ENCODE results near the gene CAND2. TPM values are rescaled to one million over a fixed set of nuclear protein-coding genes. Genes with fewer than 3 reads are reported as not detected.

The CAND2 gene
- total and polyA plus RNA-seq, 9 of the 15 experiments (the other 6 are each of a cell fraction or from before 2014, with no cell fraction given), result 0.91 to 14.9 (median 4.3) TPM

DNA sequence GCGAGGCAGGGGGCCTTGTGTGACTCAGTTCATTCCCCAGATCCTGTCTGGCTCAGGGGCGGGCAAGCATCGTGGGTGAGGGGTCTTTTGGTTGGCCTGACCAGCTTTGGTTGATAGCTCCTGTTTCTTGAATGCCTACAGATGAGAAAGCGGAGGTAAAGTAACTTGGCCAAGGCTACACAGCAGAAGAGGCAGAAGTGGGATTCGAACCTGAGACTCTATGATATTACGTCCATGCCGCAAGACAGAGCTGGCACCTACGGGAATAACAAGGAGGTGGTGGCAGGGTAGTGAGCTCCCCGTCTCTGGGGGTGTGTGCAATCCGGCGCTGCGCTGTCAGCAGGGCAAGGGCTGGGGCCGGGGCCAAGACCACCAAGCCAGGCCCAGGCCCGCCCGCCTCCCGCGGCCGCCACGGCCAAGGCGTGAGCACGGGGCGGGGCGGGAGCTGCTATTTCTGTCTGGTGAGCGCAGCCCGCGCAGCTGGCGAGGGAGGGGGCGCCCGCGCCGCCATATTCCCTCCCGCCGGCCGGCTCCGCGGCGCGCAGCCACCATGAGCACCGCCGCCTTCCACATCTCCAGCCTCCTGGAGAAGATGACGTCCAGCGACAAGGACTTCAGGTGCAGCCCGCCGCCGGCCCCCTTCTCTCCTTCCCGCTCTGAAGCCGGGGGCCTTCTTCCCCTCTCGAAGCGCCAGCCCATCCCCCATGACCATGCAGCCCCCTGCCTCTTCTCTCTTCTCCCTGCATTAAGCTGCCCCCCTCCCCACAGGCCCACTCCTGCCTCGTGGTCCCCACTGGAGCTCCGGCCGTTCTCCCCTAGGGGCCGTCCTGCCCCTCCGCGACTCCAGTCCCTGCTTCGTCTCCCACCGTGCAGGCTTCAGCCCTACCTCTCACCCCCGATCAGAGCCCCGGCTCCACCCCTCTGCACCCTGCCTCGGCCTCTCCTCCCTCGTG lies at the start of gene CAND2 (continued):
- TF ChIP-seq, protein P1, sequence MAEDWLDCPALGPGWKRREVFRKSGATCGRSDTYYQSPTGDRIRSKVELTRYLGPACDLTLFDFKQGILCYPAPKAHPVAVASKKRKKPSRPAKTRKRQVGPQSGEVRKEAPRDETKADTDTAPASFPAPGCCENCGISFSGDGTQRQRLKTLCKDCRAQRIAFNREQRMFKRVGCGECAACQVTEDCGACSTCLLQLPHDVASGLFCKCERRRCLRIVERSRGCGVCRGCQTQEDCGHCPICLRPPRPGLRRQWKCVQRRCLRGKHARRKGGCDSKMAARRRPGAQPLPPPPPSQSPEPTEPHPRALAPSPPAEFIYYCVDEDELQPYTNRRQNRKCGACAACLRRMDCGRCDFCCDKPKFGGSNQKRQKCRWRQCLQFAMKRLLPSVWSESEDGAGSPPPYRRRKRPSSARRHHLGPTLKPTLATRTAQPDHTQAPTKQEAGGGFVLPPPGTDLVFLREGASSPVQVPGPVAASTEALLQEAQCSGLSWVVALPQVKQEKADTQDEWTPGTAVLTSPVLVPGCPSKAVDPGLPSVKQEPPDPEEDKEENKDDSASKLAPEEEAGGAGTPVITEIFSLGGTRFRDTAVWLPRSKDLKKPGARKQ (CRISPR knock-in tag; IDR thresholded peaks at IDR 0.05), result no peak
- TF ChIP-seq, protein P2, sequence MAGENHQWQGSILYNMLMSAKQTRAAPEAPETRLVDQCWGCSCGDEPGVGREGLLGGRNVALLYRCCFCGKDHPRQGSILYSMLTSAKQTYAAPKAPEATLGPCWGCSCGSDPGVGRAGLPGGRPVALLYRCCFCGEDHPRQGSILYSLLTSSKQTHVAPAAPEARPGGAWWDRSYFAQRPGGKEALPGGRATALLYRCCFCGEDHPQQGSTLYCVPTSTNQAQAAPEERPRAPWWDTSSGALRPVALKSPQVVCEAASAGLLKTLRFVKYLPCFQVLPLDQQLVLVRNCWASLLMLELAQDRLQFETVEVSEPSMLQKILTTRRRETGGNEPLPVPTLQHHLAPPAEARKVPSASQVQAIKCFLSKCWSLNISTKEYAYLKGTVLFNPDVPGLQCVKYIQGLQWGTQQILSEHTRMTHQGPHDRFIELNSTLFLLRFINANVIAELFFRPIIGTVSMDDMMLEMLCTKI (IDR thresholded peaks at IDR 0.05; ENCODE audit: partially characterized antibody), result no peak
- TF ChIP-seq RFX7 (CRISPR knock-in tag; IDR thresholded peaks at IDR 0.05), result no peak
- peak; percentile 92 for TF ChIP-seq ZBTB7A (IDR thresholded peaks at IDR 0.05; ENCODE audit: borderline replicate concordance, control insufficient read depth, low read depth, low read length)
- TF ChIP-seq POLR2AphosphoS5 (IDR thresholded peaks at IDR 0.05; ENCODE audit: control insufficient read depth, insufficient read depth, low read depth, low read length), result no peak; the same call in 1 of the 2 replicates
- TF ChIP-seq BRCA1 (IDR thresholded peaks at IDR 0.05), result no peak
- no peak for TF ChIP-seq BRCA1 (CRISPR knock-in tag; IDR thresholded peaks at IDR 0.05)
- no peak for TF ChIP-seq TCF7L2 (IDR thresholded peaks at IDR 0.05; ENCODE audit: low read depth, low read length)
- TF ChIP-seq SP1 (CRISPR knock-in tag; IDR thresholded peaks at IDR 0.05), result peak; percentile 81
- TF ChIP-seq KLF10 (CRISPR knock-in tag; IDR thresholded peaks at IDR 0.05), result no peak
- TF ChIP-seq, protein P3, sequence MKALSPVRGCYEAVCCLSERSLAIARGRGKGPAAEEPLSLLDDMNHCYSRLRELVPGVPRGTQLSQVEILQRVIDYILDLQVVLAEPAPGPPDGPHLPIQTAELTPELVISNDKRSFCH (CRISPR knock-in tag; IDR thresholded peaks at IDR 0.05), result no peak
- TF ChIP-seq, protein P3 (tag; IDR thresholded peaks at IDR 0.05), result peak; percentile 62; the same call in 1 of the 2 replicates
- peak; percentile 58; the same call in 1 of the 2 replicates for TF ChIP-seq MEF2D (tag; conservative IDR thresholded peaks at IDR 0.05; ENCODE audit: low read depth)
- TF ChIP-seq MYBL2 (IDR thresholded peaks at IDR 0.05; ENCODE audit: low read depth), result no peak
- TF ChIP-seq MYBL2 (CRISPR knock-in tag; IDR thresholded peaks at IDR 0.05; ENCODE audit: borderline replicate concordance), result no peak
- TF ChIP-seq, protein P4, sequence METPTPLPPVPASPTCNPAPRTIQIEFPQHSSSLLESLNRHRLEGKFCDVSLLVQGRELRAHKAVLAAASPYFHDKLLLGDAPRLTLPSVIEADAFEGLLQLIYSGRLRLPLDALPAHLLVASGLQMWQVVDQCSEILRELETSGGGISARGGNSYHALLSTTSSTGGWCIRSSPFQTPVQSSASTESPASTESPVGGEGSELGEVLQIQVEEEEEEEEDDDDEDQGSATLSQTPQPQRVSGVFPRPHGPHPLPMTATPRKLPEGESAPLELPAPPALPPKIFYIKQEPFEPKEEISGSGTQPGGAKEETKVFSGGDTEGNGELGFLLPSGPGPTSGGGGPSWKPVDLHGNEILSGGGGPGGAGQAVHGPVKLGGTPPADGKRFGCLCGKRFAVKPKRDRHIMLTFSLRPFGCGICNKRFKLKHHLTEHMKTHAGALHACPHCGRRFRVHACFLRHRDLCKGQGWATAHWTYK (CRISPR knock-in tag; IDR thresholded peaks at IDR 0.05), result 0 out of 2 replicates have a peak, but pooled peaks have one; percentile 55
- peak; percentile 74; the same call in 1 of the 2 replicates for TF ChIP-seq CTBP1 (IDR thresholded peaks at IDR 0.05; ENCODE audit: borderline replicate concordance)
- TF ChIP-seq, protein P5, sequence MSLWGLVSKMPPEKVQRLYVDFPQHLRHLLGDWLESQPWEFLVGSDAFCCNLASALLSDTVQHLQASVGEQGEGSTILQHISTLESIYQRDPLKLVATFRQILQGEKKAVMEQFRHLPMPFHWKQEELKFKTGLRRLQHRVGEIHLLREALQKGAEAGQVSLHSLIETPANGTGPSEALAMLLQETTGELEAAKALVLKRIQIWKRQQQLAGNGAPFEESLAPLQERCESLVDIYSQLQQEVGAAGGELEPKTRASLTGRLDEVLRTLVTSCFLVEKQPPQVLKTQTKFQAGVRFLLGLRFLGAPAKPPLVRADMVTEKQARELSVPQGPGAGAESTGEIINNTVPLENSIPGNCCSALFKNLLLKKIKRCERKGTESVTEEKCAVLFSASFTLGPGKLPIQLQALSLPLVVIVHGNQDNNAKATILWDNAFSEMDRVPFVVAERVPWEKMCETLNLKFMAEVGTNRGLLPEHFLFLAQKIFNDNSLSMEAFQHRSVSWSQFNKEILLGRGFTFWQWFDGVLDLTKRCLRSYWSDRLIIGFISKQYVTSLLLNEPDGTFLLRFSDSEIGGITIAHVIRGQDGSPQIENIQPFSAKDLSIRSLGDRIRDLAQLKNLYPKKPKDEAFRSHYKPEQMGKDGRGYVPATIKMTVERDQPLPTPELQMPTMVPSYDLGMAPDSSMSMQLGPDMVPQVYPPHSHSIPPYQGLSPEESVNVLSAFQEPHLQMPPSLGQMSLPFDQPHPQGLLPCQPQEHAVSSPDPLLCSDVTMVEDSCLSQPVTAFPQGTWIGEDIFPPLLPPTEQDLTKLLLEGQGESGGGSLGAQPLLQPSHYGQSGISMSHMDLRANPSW (CRISPR knock-in tag; IDR thresholded peaks at IDR 0.05), result no peak

Data from K562 (cell line).